RPMI7951 (cell line): Measurements from ENCODE around the gene TARBP2. TPM values are rescaled to one million over a fixed set of nuclear protein-coding genes. Genes with fewer than 3 reads are reported as not detected.

Source experiments
- total RNA-seq: library from RNA; depleted of rRNA; stranded (reverse); fragments of >200 nt; shearing (Covaris generic); gene quantifications from 2 replicates; pipeline ENCODE4 v1.2.3, GENCODE V29; 2014; rRNA removed

TARBP2 gene
- total RNA-seq, 1 experiment from 2014 or later, result 50.3 TPM

Other genes starting within 250 kb of the TARBP2 start
- gene ESPL1, start 233.0 kb upstream of the TARBP2 start, total RNA-seq, result 11.3 and 12.6 TPM in 2 replicates
- 480 and 497 TPM in 2 replicates for gene PFDN5, start 205.7 kb upstream of the TARBP2 start, total RNA-seq
- 55.9 and 60.0 TPM in 2 replicates for gene MYG1, start 201.6 kb upstream of the TARBP2 start, total RNA-seq
- gene AAAS, start 179.7 kb upstream of the TARBP2 start, total RNA-seq, result 43.9 and 56.0 TPM in 2 replicates
- not detected in 2 replicates for gene SP7, start 164.9 kb upstream of the TARBP2 start, total RNA-seq
- 29.3 and 35.2 TPM in 2 replicates for gene SP1, start 121.1 kb upstream of the TARBP2 start, total RNA-seq
- not detected in 2 replicates for gene AMHR2, start 77.4 kb upstream of the TARBP2 start, total RNA-seq
- 83.5 and 86.6 TPM in 2 replicates for gene PRR13, start 59.5 kb upstream of the TARBP2 start, total RNA-seq
- gene PCBP2, start 49.2 kb upstream of the TARBP2 start, total RNA-seq, result 132 and 135 TPM in 2 replicates
- gene MAP3K12, start 1.8 kb upstream of the TARBP2 start, total RNA-seq, result 8.1 and 9.1 TPM in 2 replicates
- gene NPFF, start 6.2 kb downstream of the TARBP2 start, total RNA-seq, result not detected in 2 replicates
- 6.4 and 8.9 TPM in 2 replicates for gene ATF7, start 125.1 kb downstream of the TARBP2 start, total RNA-seq
- gene ATP5MC2, start 174.8 kb downstream of the TARBP2 start, total RNA-seq, result 318 and 375 TPM in 2 replicates
- gene CALCOCO1, start 226.2 kb downstream of the TARBP2 start, total RNA-seq, result 27.4 and 47.0 TPM in 2 replicates